ENCODE results near the gene SLC26A3.

- no peak for TF ChIP-seq CTCF (IDR thresholded peaks at IDR 0.05; ENCODE audit: control extremely low read depth in 1 of 3, insufficient read depth in 1 of 3, low read depth in 1 of 3, low read length in 3 of 3)
- no peak for TF ChIP-seq KDM5A (IDR thresholded peaks at IDR 0.05; ENCODE audit: low read length)
- no peak for TF ChIP-seq NANOG (IDR thresholded peaks at IDR 0.05; ENCODE audit: insufficient read depth, low read depth, low read length, poor library complexity, severe bottlenecking)
- no peak for TF ChIP-seq TAF1 (IDR thresholded peaks at IDR 0.05; ENCODE audit: low read depth, low read length)
- no peak for TF ChIP-seq CBX8 (IDR thresholded peaks at IDR 0.05; ENCODE audit: borderline replicate concordance, low read depth, low read length)
- TF ChIP-seq TAF7 (optimal IDR thresholded peaks at IDR 0.05; ENCODE audit: borderline replicate concordance, low read depth, low read length): no peak
These were observed 47.2 kb upstream of the SLC26A3 start for GRCh38 chr7:107850216-107850615.
